GM12878 (cell line): ENCODE data around the gene ZNF75A. TPM values are rescaled to one million over a fixed set of nuclear protein-coding genes. Genes with fewer than 3 reads are reported as not detected.

Experiments
- ATF7 ChIP-seq: fragments of 450-650 bp; IDR thresholded peaks from 2 replicates; pipeline ENCODE4 v1.6.1; 2016; ENCODE audit warnings: low read depth, mild to moderate bottlenecking
- BCL11A ChIP-seq: IDR thresholded peaks from 2 replicates; pipeline ENCODE4 v1.6.1; 2011; ENCODE audit warnings: low read depth, low read length
- BHLHE40 ChIP-seq, 2 experiments: fragments of 450-650 bp in 1 of 2; IDR thresholded peaks; 2 replicates each; pipeline ENCODE4 v1.6.1; 2011 to 2017; ENCODE audit warnings: low read depth in 2 of 2, borderline replicate concordance in 1 of 2, improper control_type of control experiment in 1 of 2, low read length in 1 of 2, mild to moderate bottlenecking in 1 of 2
- BRCA1 ChIP-seq: IDR thresholded peaks from 2 replicates; pipeline ENCODE4 v1.6.1; 2011; ENCODE audit warnings: low read depth, low read length, improper control_type of control experiment
- CBX5 ChIP-seq: sonication (generic); IDR thresholded peaks from 2 replicates; pipeline ENCODE4 v1.6.1; 2016; ENCODE audit warnings: low read depth, moderate library complexity, mild to moderate bottlenecking, inconsistent platforms
- NR2F1 ChIP-seq: fragments of 450-650 bp; conservative IDR thresholded peaks from 2 replicates; pipeline ENCODE4 v1.6.1; 2017; ENCODE audit warnings: mild to moderate bottlenecking
- PML ChIP-seq: IDR thresholded peaks from 2 replicates; pipeline ENCODE4 v1.6.1; 2012; ENCODE audit warnings: low read length, inconsistent platforms
- RB1 ChIP-seq: fragments of 450-650 bp; formaldehyde crosslinking; IDR thresholded peaks from 2 replicates; pipeline ENCODE4 v1.6.1; 2017; ENCODE audit warnings: mild to moderate bottlenecking, borderline replicate concordance
- SIN3A ChIP-seq: IDR thresholded peaks from 2 replicates; pipeline ENCODE4 v1.6.1; 2012; ENCODE audit warnings: low read depth, low read length, improper control_type of control experiment
- STAT1 ChIP-seq: fragments of 450-650 bp; conservative IDR thresholded peaks from 2 replicates; pipeline ENCODE4 v1.6.1; 2014; ENCODE audit warnings: antibody characterized with exemption, mild to moderate bottlenecking
- ZBTB40 ChIP-seq: fragments of 450-650 bp; IDR thresholded peaks from 2 replicates; pipeline ENCODE4 v1.6.1; 2016; ENCODE audit warnings: mild to moderate bottlenecking, moderate library complexity, borderline replicate concordance
- ZNF207 ChIP-seq: fragments of 450-650 bp; IDR thresholded peaks from 2 replicates; pipeline ENCODE4 v1.6.1; 2014; ENCODE audit warnings: antibody characterized with exemption, mild to moderate bottlenecking, borderline replicate concordance
- ZNF622 ChIP-seq: fragments of 450-650 bp; IDR thresholded peaks from 2 replicates; pipeline ENCODE4 v1.6.1; 2017; ENCODE audit warnings: mild to moderate bottlenecking, inconsistent platforms
- ZNF687 ChIP-seq: fragments of 450-650 bp; IDR thresholded peaks from 2 replicates; pipeline ENCODE4 v1.6.1; 2017; ENCODE audit warnings: mild to moderate bottlenecking, moderate library complexity
- polyA plus RNA-seq, 11 experiments: library from polyadenylated mRNA; depleted of rRNA in 4 of 11; unstranded in 6 of 11; stranded (reverse) in 5 of 11; fragments of >200 nt; fragmentation: Nextera tagmentation in 4 of 11; fragmentation: Illumina TruSeq in 1 of 11; extraction: Ambion mirVana in 4 of 11; extraction: Trizol in 1 of 11; gene quantifications; 1 replicate in 1 of 11; 2 replicates in 10 of 11; pipeline versions ENCODE4 v1.2.1 to v1.2.3, GENCODE V29; 2011 to 2016; ENCODE audit warnings: inconsistent platforms in 2 of 11, missing spikeins in 2 of 11, low read depth in 1 of 11
- total RNA-seq, 4 experiments: library from RNA; depleted of rRNA in 3 of 4; stranded (reverse); fragments of >200 nt in 3 of 4; fragmentation: Illumina TruSeq in 1 of 4; extraction: Trizol in 1 of 4; gene quantifications; 2 replicates each; pipeline versions ENCODE4 v1.2.1 to v1.2.3, GENCODE V29; 2013 to 2021

The ZNF75A gene
- total and polyA plus RNA-seq, 10 of the 15 experiments (the other 5 are each of a cell fraction or from before 2014, with no cell fraction given): 7.4 to 21.2 (median 16.1) TPM

GRCh38 chr16:3282730-3283542 is 22.4 kb upstream of the ZNF75A start, which contains the start of gene ZNF263 (continued):
- TF ChIP-seq ZNF687 (no peak; the same call in 1 of the 2 replicates), CBX5 (no peak), STAT1 (no peak; the same call in 1 of the 2 replicates), BHLHE40 (IDR thresholded peaks at IDR 0.05; ENCODE audit: borderline replicate concordance in 1 of 2, low read depth in 2 of 2, low read length in 1 of 2) (peak; percentile 100), PML (peak; percentile 94), NR2F1 (peak; percentile 95), BRCA1 (no peak), ATF7 (peak; percentile 82), ZNF622 (no peak), BCL11A (no peak), RB1 (peak; percentile 68; the same call in 1 of the 2 replicates), SIN3A (peak; percentile 82; the same call in 1 of the 2 replicates), ZBTB40 (peak; percentile 93), ZNF207 (0 out of 2 replicates have a peak, but pooled peaks have one; percentile 62)
